Measurements from ENCODE around the gene ORM1. TPM values are rescaled to one million over a fixed set of nuclear protein-coding genes. Genes with fewer than 3 reads are reported as not detected.

ORM1 gene
- total and polyA plus RNA-seq, 4 donors = 1,297 to 69,591 (median 37,095) TPM

DNA sequence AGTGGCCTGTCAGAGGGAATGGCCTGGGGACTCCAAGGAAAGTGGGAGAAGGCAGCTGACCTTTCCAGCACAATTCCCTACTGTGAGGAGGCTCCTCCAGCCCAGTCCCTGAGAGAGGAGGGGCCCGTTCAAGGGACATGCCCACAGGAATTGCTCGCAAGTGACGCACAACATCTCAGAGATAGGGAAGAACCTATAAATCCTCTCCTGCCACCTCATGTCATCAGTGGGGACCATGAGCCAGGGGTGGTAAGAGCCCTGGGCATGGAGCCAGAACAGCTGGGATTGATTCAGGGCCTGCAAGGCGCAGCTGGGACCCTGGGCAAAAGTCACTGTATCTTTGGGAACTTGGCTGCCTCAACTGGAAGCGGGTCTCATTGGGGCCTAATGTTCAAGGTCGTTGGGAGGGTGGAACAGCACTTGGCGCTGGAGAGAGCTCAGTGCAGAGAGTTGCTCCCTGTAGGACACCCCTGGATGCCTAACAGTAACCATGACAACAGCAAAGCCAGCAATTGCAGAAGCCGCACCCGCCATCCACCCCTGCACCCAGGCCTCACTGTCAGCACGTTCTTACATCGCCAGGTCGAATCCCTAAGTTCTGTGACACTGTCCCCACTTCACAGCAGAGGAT is 41.3 kb upstream of the ORM1 start:
- H3K36me3 ChIP-seq (ENCODE audit: control insufficient read depth in 4 of 4, insufficient read depth in 3 of 4, low read depth in 1 of 4, low read length in 3 of 4) = peaks cover 5 to 45% (median 19%) of the 10 kb centered on the region in 4 donors
- 87% methylated on average over 12 of the region's 12 CpGs for WGBS
- no peak for DNase-seq (ENCODE audit: low spot score)
- H3K4me1 ChIP-seq (ENCODE audit: control insufficient read depth in 4 of 4, insufficient read depth in 4 of 4, low read length in 3 of 4) = peaks cover 0 to 4% (median 0%) of the 10 kb centered on the region in 4 donors
- H3K4me3 ChIP-seq (ENCODE audit: low read depth in 1 of 3, low read length in 3 of 3) = no peak overlapping the region
- H3K27ac ChIP-seq (ENCODE audit: low read depth in 1 of 2, low read length in 2 of 2) = no peak overlapping the region
- H3K9me3 ChIP-seq (ENCODE audit: control insufficient read depth in 4 of 4, low read length in 3 of 4) = no peaks in the 10 kb centered on the region
- H3K27me3 ChIP-seq (ENCODE audit: control insufficient read depth in 4 of 4, insufficient read depth in 4 of 4, low read length in 3 of 4) = no peaks in the 10 kb centered on the region
- H3K9ac ChIP-seq (ENCODE audit: low read depth in 1 of 2, low read length in 2 of 2) = no peak overlapping the region
- TF ChIP-seq RXRA (IDR thresholded peaks at IDR 0.05) (no peak), YY1 (IDR thresholded peaks at IDR 0.05) (no peak), HNF4G (IDR thresholded peaks at IDR 0.05) (no peak), SP1 (IDR thresholded peaks at IDR 0.05) (no peak), EGR1 (IDR thresholded peaks at IDR 0.05; ENCODE audit: low read depth in 2 of 2) (no peak)
- TF ChIP-seq, protein P1, sequence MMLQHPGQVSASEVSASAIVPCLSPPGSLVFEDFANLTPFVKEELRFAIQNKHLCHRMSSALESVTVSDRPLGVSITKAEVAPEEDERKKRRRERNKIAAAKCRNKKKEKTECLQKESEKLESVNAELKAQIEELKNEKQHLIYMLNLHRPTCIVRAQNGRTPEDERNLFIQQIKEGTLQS (IDR thresholded peaks at IDR 0.05) = no peak

DNA sequence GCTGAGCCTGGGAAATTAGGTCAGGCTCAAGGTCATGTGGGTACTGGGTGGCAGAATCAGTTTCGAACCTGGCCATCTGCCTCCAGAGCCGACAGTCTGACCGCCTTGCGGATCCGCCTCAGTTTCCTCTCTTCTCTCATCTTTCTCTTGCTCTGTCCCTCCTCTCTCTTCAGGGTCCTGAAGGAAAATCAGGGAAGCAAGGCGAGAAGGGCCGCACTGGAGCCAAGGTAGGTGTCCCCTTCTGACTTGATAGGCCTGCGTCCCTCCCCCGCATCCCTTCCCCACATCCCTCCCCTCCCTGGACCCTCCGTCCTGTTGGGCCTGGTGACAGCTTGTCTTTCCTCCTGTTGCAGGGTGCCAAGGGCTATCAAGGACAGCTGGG is 40.8 kb upstream of the ORM1 start:
- no peak overlapping the region for H3K9ac ChIP-seq (ENCODE audit: low read depth in 1 of 2, low read length in 2 of 2)
- H3K36me3 ChIP-seq (ENCODE audit: control insufficient read depth in 4 of 4, insufficient read depth in 3 of 4, low read depth in 1 of 4, low read length in 3 of 4) = peaks cover 5 to 46% (median 19%) of the 10 kb centered on the region in 4 donors
- H3K9me3 ChIP-seq (ENCODE audit: control insufficient read depth in 4 of 4, low read length in 3 of 4) = no peaks in the 10 kb centered on the region
- no peak overlapping the region for H3K4me3 ChIP-seq (ENCODE audit: low read depth in 1 of 3, low read length in 3 of 3)
- no peak for DNase-seq (ENCODE audit: low spot score)
- H3K27me3 ChIP-seq (ENCODE audit: control insufficient read depth in 4 of 4, insufficient read depth in 4 of 4, low read length in 3 of 4) = no peaks in the 10 kb centered on the region
- WGBS = 96% methylated on average over 10 of the region's 10 CpGs
- TF ChIP-seq TAF1 (conservative IDR thresholded peaks at IDR 0.05) (no peak), RAD21 (IDR thresholded peaks at IDR 0.05) (no peak), EGR1 (IDR thresholded peaks at IDR 0.05; ENCODE audit: low read depth in 2 of 2) (no peak)
- TF ChIP-seq, protein P2, sequence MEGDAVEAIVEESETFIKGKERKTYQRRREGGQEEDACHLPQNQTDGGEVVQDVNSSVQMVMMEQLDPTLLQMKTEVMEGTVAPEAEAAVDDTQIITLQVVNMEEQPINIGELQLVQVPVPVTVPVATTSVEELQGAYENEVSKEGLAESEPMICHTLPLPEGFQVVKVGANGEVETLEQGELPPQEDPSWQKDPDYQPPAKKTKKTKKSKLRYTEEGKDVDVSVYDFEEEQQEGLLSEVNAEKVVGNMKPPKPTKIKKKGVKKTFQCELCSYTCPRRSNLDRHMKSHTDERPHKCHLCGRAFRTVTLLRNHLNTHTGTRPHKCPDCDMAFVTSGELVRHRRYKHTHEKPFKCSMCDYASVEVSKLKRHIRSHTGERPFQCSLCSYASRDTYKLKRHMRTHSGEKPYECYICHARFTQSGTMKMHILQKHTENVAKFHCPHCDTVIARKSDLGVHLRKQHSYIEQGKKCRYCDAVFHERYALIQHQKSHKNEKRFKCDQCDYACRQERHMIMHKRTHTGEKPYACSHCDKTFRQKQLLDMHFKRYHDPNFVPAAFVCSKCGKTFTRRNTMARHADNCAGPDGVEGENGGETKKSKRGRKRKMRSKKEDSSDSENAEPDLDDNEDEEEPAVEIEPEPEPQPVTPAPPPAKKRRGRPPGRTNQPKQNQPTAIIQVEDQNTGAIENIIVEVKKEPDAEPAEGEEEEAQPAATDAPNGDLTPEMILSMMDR (IDR thresholded peaks at IDR 0.05; ENCODE audit: low read depth, low read length, missing input control) = no peak
- TF ChIP-seq, protein P1 (IDR thresholded peaks at IDR 0.05) = no peak
- TF ChIP-seq, protein P3, sequence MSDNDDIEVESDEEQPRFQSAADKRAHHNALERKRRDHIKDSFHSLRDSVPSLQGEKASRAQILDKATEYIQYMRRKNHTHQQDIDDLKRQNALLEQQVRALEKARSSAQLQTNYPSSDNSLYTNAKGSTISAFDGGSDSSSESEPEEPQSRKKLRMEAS (IDR thresholded peaks at IDR 0.05) = no peak
- H3K4me1 ChIP-seq (ENCODE audit: control insufficient read depth in 4 of 4, insufficient read depth in 4 of 4, low read length in 3 of 4) = peaks cover 0 to 4% (median 0%) of the 10 kb centered on the region in 4 donors
- H3K27ac ChIP-seq (ENCODE audit: low read depth in 1 of 2, low read length in 2 of 2) = no peak overlapping the region

DNA sequence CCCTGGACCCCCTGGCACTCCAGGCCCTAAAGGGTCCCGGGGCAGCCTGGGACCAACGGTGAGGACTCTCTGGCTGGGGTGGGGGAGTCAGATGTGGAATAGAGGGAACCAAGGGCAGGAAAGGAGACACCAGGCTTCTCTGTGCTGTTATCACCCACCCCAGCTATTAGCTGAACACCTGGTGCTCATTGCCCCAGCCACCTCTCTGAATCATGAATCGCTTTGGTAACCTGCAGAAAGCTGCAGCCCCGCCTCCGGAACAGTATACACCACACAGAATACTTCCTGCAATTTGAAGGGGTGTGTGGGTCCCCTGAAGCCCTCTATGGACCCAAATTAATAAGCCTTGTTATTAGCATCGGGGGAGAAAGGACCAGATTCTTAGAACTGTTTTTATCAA is 40.4 kb upstream of the ORM1 start:
- no peak overlapping the region for H3K27ac ChIP-seq (ENCODE audit: low read depth in 1 of 2, low read length in 2 of 2)
- no peak overlapping the region for H3K4me3 ChIP-seq (ENCODE audit: low read depth in 1 of 3, low read length in 3 of 3)
- peaks cover 5 to 48% (median 20%) of the 10 kb centered on the region in 4 donors for H3K36me3 ChIP-seq (ENCODE audit: control insufficient read depth in 4 of 4, insufficient read depth in 3 of 4, low read depth in 1 of 4, low read length in 3 of 4)
- no peak for DNase-seq (ENCODE audit: low spot score)
- H3K4me1 ChIP-seq (ENCODE audit: control insufficient read depth in 4 of 4, insufficient read depth in 4 of 4, low read length in 3 of 4) = peaks cover 0 to 4% (median 0%) of the 10 kb centered on the region in 4 donors
- H3K9me3 ChIP-seq (ENCODE audit: control insufficient read depth in 4 of 4, low read length in 3 of 4) = no peaks in the 10 kb centered on the region
- no peaks in the 10 kb centered on the region for H3K27me3 ChIP-seq (ENCODE audit: control insufficient read depth in 4 of 4, insufficient read depth in 4 of 4, low read length in 3 of 4)
- no peak overlapping the region for H3K9ac ChIP-seq (ENCODE audit: low read depth in 1 of 2, low read length in 2 of 2)
- 91% methylated on average over 6 of the region's 6 CpGs for WGBS
- TF ChIP-seq, protein P4, sequence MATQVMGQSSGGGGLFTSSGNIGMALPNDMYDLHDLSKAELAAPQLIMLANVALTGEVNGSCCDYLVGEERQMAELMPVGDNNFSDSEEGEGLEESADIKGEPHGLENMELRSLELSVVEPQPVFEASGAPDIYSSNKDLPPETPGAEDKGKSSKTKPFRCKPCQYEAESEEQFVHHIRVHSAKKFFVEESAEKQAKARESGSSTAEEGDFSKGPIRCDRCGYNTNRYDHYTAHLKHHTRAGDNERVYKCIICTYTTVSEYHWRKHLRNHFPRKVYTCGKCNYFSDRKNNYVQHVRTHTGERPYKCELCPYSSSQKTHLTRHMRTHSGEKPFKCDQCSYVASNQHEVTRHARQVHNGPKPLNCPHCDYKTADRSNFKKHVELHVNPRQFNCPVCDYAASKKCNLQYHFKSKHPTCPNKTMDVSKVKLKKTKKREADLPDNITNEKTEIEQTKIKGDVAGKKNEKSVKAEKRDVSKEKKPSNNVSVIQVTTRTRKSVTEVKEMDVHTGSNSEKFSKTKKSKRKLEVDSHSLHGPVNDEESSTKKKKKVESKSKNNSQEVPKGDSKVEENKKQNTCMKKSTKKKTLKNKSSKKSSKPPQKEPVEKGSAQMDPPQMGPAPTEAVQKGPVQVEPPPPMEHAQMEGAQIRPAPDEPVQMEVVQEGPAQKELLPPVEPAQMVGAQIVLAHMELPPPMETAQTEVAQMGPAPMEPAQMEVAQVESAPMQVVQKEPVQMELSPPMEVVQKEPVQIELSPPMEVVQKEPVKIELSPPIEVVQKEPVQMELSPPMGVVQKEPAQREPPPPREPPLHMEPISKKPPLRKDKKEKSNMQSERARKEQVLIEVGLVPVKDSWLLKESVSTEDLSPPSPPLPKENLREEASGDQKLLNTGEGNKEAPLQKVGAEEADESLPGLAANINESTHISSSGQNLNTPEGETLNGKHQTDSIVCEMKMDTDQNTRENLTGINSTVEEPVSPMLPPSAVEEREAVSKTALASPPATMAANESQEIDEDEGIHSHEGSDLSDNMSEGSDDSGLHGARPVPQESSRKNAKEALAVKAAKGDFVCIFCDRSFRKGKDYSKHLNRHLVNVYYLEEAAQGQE (IDR thresholded peaks at IDR 0.05) = no peak
- TF ChIP-seq, protein P5, sequence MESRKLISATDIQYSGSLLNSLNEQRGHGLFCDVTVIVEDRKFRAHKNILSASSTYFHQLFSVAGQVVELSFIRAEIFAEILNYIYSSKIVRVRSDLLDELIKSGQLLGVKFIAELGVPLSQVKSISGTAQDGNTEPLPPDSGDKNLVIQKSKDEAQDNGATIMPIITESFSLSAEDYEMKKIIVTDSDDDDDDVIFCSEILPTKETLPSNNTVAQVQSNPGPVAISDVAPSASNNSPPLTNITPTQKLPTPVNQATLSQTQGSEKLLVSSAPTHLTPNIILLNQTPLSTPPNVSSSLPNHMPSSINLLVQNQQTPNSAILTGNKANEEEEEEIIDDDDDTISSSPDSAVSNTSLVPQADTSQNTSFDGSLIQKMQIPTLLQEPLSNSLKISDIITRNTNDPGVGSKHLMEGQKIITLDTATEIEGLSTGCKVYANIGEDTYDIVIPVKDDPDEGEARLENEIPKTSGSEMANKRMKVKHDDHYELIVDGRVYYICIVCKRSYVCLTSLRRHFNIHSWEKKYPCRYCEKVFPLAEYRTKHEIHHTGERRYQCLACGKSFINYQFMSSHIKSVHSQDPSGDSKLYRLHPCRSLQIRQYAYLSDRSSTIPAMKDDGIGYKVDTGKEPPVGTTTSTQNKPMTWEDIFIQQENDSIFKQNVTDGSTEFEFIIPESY (IDR thresholded peaks at IDR 0.05) = no peak
- TF ChIP-seq RXRA (IDR thresholded peaks at IDR 0.05) (no peak), GABPA (IDR thresholded peaks at IDR 0.05 in 1 of 2, conservative IDR thresholded peaks at IDR 0.05 in 1 of 2) (no peak), FOXA2 (IDR thresholded peaks at IDR 0.05) (no peak), EGR1 (IDR thresholded peaks at IDR 0.05; ENCODE audit: low read depth in 2 of 2) (no peak), YY1 (IDR thresholded peaks at IDR 0.05) (no peak), SP1 (IDR thresholded peaks at IDR 0.05) (no peak), HNF4A (conservative IDR thresholded peaks at IDR 0.05) (no peak), HNF4G (IDR thresholded peaks at IDR 0.05) (no peak)
- TF ChIP-seq, protein P2 (IDR thresholded peaks at IDR 0.05; ENCODE audit: low read depth, low read length, missing input control) = no peak

Data from liver (tissue), 9 donors.